Ascending aorta (tissue), 2 donors: ENCODE measurements around the gene PDCL2. TPM values are rescaled to one million over a fixed set of nuclear protein-coding genes. Genes with fewer than 3 reads are reported as not detected.
"Not testable (repeated sequence)": the region's sequence is repeated elsewhere in the genome, so short reads cannot be mapped to it uniquely, and the experiment has no call there.

Experiments used
- DNase-seq, 2 donors: peaks; one replicate each; pipeline ENCODE4 v3.0.0-alpha.2; 2019; ENCODE audit warnings: low spot score in 2 of 2
- H3K27ac ChIP-seq, 2 donors: fragments of 200-600 bp; sonication (generic); one replicate each; pipeline ENCODE4 v1.5.1; 2016 to 2017; ENCODE audit warnings: mild to moderate bottlenecking in 1 of 2
- H3K27me3 ChIP-seq: fragments of 200-600 bp; sonication (generic); one replicate; pipeline ENCODE4 v1.5.1; 2017
- H3K36me3 ChIP-seq, 2 donors: fragments of 200-600 bp; sonication (generic); one replicate each; pipeline ENCODE4 v1.5.1; 2016
- H3K4me1 ChIP-seq, 2 donors: fragments of 200-600 bp; sonication (generic); one replicate each; pipeline ENCODE4 v1.5.1; 2016 to 2017; ENCODE audit warnings: mild to moderate bottlenecking in 1 of 2
- H3K4me3 ChIP-seq, 2 donors: fragments of 200-600 bp; sonication (generic); one replicate each; pipeline ENCODE4 v1.5.1; 2016 to 2017; ENCODE audit warnings: mild to moderate bottlenecking in 1 of 2
- H3K9me3 ChIP-seq, 2 donors: fragments of 200-600 bp; sonication (generic); one replicate each; pipeline ENCODE4 v1.5.1; 2016
- intact Hi-C: fragments of 100-400 bp; cut with DNase I; formaldehyde crosslinking; loops from one replicate; pipeline ENCODE4 v1.15.1; 2023
- total RNA-seq: library from RNA; depleted of rRNA; stranded (reverse); fragments of >200 nt; gene quantifications from one replicate; pipeline ENCODE4 v1.1.0, GENCODE V29; 2016
- TF ChIP-seq, protein P1 (sequence below), 3 experiments: fragments of 200-600 bp in 2 of 3; fragments of 450-650 bp in 1 of 3; sonication (generic) in 2 of 3; IDR thresholded peaks; one replicate each; pipeline ENCODE4 v1.5.1; 2016 to 2019; ENCODE audit warnings: antibody characterized with exemption in 3 of 3, mild to moderate bottlenecking in 1 of 3, moderate library complexity in 1 of 3

The PDCL2 gene
- total RNA-seq, 1 donor from 2014 or later: not detected

DNA sequence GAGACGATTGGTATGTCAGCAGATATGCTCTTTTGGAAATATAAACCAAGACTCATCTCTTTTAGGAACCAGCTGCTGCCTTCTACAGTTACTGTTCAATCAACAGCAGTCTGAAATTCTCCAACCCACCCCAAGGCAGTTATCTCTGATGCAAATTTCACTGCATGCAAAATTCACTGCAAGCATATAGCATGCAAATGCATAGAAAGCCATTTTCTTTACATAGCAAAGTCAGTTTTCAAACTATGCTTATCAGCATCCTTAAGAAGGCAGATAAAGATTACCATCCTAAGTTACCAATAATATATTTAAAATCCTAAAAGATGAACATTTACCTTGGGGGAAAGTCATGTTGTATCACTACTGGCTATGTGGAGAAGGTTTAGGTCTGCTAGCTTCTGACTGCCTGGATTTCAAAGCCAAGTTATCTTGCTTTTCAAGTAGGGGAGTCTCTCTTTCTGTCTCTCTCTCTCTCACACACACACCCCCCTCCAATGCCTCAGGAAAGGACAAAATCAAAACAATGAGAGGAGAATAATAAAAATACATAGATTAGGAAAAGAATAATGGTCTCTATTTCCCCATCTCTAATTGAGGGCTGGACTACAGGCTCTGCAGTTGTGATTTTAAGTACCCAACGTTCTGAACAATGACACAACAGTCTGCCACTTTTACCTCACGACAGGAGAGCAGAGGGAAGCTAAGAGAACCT, 42.5 kb upstream of the PDCL2 start:
- Histone ChIP-seq H3K4me1 (peaks cover 8 to 9% of the 10 kb centered on the region in 2 donors), H3K36me3 (no peaks in the 10 kb centered on the region), H3K4me3 (no peak overlapping the region), H3K9me3 (no peaks in the 10 kb centered on the region), H3K27me3 (no peaks in the 10 kb centered on the region), H3K27ac (no peak overlapping the region)
- intact Hi-C loops: no loop called here
- no peak for DNase-seq
- TF ChIP-seq, protein P1, sequence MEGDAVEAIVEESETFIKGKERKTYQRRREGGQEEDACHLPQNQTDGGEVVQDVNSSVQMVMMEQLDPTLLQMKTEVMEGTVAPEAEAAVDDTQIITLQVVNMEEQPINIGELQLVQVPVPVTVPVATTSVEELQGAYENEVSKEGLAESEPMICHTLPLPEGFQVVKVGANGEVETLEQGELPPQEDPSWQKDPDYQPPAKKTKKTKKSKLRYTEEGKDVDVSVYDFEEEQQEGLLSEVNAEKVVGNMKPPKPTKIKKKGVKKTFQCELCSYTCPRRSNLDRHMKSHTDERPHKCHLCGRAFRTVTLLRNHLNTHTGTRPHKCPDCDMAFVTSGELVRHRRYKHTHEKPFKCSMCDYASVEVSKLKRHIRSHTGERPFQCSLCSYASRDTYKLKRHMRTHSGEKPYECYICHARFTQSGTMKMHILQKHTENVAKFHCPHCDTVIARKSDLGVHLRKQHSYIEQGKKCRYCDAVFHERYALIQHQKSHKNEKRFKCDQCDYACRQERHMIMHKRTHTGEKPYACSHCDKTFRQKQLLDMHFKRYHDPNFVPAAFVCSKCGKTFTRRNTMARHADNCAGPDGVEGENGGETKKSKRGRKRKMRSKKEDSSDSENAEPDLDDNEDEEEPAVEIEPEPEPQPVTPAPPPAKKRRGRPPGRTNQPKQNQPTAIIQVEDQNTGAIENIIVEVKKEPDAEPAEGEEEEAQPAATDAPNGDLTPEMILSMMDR (IDR thresholded peaks at IDR 0.05): no peak

DNA sequence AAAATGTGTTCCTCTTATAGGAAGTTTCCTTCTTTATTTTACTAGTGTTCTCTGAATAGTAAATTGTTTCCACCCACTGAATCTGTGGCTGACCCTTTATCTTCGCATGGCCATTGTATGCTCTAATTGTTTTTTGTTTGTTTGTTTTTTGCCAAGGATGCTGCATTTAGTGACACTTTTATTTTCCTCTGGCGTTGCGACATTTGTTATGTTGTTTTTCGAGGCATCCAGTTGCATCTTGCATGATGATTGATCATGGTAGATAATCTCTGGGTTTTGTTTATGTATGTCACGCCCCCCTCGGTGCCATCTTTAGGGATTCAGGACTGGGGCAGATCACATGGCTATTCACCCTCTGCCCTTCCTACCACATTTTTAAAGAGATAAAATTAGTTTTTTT, 41.9 kb upstream of the PDCL2 start:
- intact Hi-C loops: no loop called here
- DNase-seq: no peak
- Histone ChIP-seq H3K9me3 (no peaks in the 10 kb centered on the region), H3K36me3 (no peaks in the 10 kb centered on the region), H3K27ac (no peak overlapping the region), H3K4me3 (no peak overlapping the region), H3K4me1 (peaks cover 8 to 9% of the 10 kb centered on the region in 2 donors), H3K27me3 (no peaks in the 10 kb centered on the region)
- TF ChIP-seq, protein P1 (IDR thresholded peaks at IDR 0.05): no peak

DNA sequence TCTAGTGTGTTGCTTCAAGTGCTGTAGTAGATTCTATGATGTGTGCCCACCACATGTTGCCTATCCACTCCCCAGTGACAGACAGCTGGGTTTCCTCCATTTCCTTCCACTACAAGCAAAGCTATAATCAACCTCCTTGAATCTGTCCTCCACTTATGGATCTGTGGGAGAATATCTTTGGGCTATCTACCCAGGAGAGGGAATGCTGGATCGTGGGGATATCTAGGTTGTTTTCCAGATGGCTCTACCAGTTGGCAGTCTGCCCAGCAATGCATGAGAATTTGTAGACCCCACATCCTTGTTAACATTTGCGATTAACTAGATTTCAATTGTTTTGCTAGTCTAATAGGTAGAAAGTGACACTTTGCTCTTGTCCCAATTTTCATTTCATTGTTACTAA, 33.8 kb upstream of the PDCL2 start:
- no peaks in the 10 kb centered on the region for H3K27me3 ChIP-seq
- TF ChIP-seq, protein P1 (IDR thresholded peaks at IDR 0.05): no peak
- DNase-seq: no peak
- H3K9me3 ChIP-seq: no peaks in the 10 kb centered on the region
- no peak overlapping the region for H3K4me3 ChIP-seq
- intact Hi-C loops: no loop called here
- no peaks in the 10 kb centered on the region for H3K36me3 ChIP-seq
- H3K4me1 ChIP-seq: no peaks in the 10 kb centered on the region
- no peak overlapping the region for H3K27ac ChIP-seq

DNA sequence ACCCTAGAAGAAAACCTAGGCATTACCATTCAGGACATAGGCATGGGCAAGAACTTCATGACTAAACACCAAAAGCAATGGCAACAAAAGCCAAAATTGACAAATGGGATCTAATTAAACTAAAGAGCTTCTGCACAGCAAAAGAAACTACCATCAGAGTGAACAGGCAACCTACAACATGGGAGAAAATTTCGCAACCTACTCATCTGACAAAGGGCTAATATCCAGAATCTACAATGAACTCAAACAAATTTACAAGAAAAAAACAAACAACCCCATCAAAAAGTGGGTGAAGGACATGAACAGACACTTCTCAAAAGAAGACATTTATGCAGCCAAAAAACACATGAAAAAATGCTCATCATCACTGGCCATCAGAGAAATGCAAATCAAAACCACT, 32.0 kb upstream of the PDCL2 start:
- intact Hi-C loops: not testable (repeated sequence)

DNA sequence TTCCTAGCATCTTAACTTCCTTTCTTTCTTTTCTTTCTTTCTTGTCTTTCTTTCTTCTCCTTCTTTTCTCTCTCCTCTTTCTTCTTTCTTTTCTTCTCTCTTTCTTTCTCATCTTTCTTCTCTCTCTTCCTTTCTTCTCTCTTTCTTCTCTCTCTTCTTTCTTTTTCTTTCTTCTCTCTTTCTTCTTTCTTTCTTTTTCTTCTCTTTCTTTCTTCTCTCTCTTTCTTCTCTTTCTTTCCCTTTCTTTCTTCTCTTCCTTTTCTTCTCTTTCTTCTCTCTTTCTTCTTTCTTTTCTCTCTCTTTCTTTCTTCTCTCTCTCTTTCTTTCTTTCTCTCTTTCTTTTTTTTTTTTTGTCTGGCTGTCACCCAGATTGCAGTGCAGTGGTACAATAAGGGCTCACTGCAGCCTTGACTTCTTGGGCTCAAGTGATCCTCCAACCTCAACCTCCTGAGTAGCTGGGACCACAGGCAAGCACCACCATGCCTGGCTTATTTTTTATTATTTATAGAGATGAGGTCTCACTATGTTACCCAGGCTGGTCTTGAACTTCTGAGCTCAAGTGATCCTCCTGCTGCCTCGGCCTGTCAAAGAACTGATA, 26.6 kb upstream of the PDCL2 start:
- Histone ChIP-seq H3K36me3 (no peaks in the 10 kb centered on the region), H3K9me3 (no peaks in the 10 kb centered on the region), H3K27ac (no peak overlapping the region), H3K27me3 (no peaks in the 10 kb centered on the region), H3K4me3 (no peak overlapping the region), H3K4me1 (no peaks in the 10 kb centered on the region)
- TF ChIP-seq, protein P1 (IDR thresholded peaks at IDR 0.05): no peak
- no peak for DNase-seq
- intact Hi-C loops: no loop called here

More for the DNA sequence above, 32.0 kb upstream of the PDCL2 start:
- not testable (repeated sequence) for H3K27me3 ChIP-seq, H3K27ac ChIP-seq, H3K4me3 ChIP-seq, H3K36me3 ChIP-seq, H3K9me3 ChIP-seq, H3K4me1 ChIP-seq, DNase-seq

DNA sequence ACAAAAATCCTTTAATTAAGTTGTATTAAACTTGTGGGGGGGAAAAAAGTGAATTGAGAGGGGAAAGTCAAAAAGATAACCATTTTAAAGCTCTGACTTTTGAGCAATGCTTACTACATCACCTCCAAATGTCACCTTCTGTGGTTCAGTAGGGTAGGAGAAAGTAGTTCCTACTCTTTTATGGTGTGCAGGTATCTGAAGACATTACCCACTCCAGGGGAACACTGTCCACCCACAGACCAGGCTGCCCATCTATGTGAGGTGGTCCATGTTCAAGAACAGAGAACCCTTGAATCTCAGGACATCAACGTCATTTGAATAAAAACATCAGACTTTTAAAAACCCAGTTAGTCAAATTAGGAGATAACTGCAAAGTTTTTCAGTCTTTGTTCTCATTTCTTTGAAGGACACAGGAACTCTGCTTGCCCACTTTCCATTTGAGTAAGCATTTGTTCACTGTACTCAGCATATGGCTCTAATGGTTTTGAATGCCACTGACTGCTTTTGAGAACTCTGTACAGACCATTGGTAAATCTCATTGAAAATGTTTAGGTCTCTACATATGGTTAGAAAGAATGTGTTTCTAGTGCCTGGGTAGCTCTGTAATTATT, 25.6 kb upstream of the PDCL2 start:
- DNase-seq: no peak
- H3K27me3 ChIP-seq: no peaks in the 10 kb centered on the region
- no peaks in the 10 kb centered on the region for H3K9me3 ChIP-seq
- intact Hi-C loops: no loop called here
- H3K36me3 ChIP-seq: no peaks in the 10 kb centered on the region
- TF ChIP-seq, protein P1 (IDR thresholded peaks at IDR 0.05): no peak
- no peaks in the 10 kb centered on the region for H3K4me1 ChIP-seq
- no peak overlapping the region for H3K4me3 ChIP-seq
- no peak overlapping the region for H3K27ac ChIP-seq
